HepG2 (cell line): ENCODE data around the gene CHMP1A. TPM values are rescaled to one million over a fixed set of nuclear protein-coding genes. Genes with fewer than 3 reads are reported as not detected.

ENCODE experiments used
- CBX5 ChIP-seq: sonication (generic); formaldehyde crosslinking; IDR thresholded peaks from 2 replicates; pipeline ENCODE4 v1.4.0; 2020; ENCODE audit warnings: missing genetic modification reagents, borderline replicate concordance
- CENPX ChIP-seq: sonication (generic); formaldehyde crosslinking; IDR thresholded peaks from 2 replicates; pipeline ENCODE4 v1.9.0; 2021; ENCODE audit warnings: mild to moderate bottlenecking, missing genetic modification reagents, moderate library complexity
- GMEB1 ChIP-seq: sonication (generic); formaldehyde crosslinking; IDR thresholded peaks from 2 replicates; pipeline ENCODE4 v1.5.1; 2020; ENCODE audit warnings: missing genetic modification reagents, mild to moderate bottlenecking, borderline replicate concordance
- JUN ChIP-seq: sonication (generic); formaldehyde crosslinking; IDR thresholded peaks from 2 replicates; pipeline ENCODE4 v1.4.0; 2020; ENCODE audit warnings: mild to moderate bottlenecking, missing genetic modification reagents
- KLF12 ChIP-seq: sonication (generic); formaldehyde crosslinking; IDR thresholded peaks from 2 replicates; pipeline ENCODE4 v1.4.0; 2020; ENCODE audit warnings: missing genetic modification reagents, borderline replicate concordance
- NRL ChIP-seq: sonication (generic); formaldehyde crosslinking; IDR thresholded peaks from 2 replicates; pipeline ENCODE4 v1.5.0; 2020; ENCODE audit warnings: missing genetic modification reagents, mild to moderate bottlenecking, moderate library complexity, borderline replicate concordance
- SRY ChIP-seq: sonication (generic); formaldehyde crosslinking; IDR thresholded peaks from 2 replicates; pipeline ENCODE4 v1.8.0; 2022; ENCODE audit warnings: mild to moderate bottlenecking, missing genetic modification reagents
- THAP11 ChIP-seq: IDR thresholded peaks from 2 replicates; pipeline ENCODE4 v1.6.1; 2016; ENCODE audit warnings: missing biosample characterization, missing genetic modification reagents
- THAP9 ChIP-seq: sonication (generic); formaldehyde crosslinking; IDR thresholded peaks from 2 replicates; pipeline ENCODE4; 2020; ENCODE audit warnings: missing genetic modification reagents, mild to moderate bottlenecking, borderline replicate concordance
- TRIM24 ChIP-seq: sonication (generic); formaldehyde crosslinking; IDR thresholded peaks from 2 replicates; pipeline ENCODE4 v1.8.0; 2022; ENCODE audit warnings: mild to moderate bottlenecking, missing genetic modification reagents
- ZNF333 ChIP-seq: sonication (generic); formaldehyde crosslinking; IDR thresholded peaks from 2 replicates; pipeline ENCODE4 v1.4.0; 2020; ENCODE audit warnings: mild to moderate bottlenecking, missing genetic modification reagents, borderline replicate concordance
- ZNF644 ChIP-seq: IDR thresholded peaks from 2 replicates; pipeline ENCODE4 v1.6.1; 2016; ENCODE audit warnings: low read depth
- ZNF879 ChIP-seq: sonication (generic); formaldehyde crosslinking; IDR thresholded peaks from 2 replicates; pipeline ENCODE4 v1.8.1; 2023; ENCODE audit warnings: missing genetic modification reagents
- polyA plus RNA-seq, 8 experiments: library from polyadenylated mRNA; depleted of rRNA in 3 of 8; stranded (reverse) in 7 of 8; unstranded in 1 of 8; fragments of >200 nt; fragmentation: Illumina TruSeq in 4 of 8; extraction: Trizol in 4 of 8; gene quantifications; 2 replicates each; pipeline versions ENCODE4 v1.2.1 to v1.2.3, GENCODE V29; 2011 to 2016; ENCODE audit warnings: low read depth in 4 of 8, missing spikeins in 1 of 8, mixed read lengths in 1 of 8; ENCODE audit not compliant: insufficient read depth in 1 of 8
- total RNA-seq, 5 experiments: library from RNA; depleted of rRNA; stranded (reverse); fragments of >200 nt; fragmentation: Illumina TruSeq; extraction: Trizol; gene quantifications; 2 replicates each; pipeline ENCODE4 v1.2.3, GENCODE V29; 2016; ENCODE audit warnings: low read depth in 1 of 5
- TF ChIP-seq, protein P1 (sequence below): sonication (generic); formaldehyde crosslinking; IDR thresholded peaks from 2 replicates; pipeline ENCODE4 v1.8.0; 2022; ENCODE audit warnings: mild to moderate bottlenecking, missing genetic modification reagents
- TF ChIP-seq, protein P2 (sequence below): sonication (generic); formaldehyde crosslinking; IDR thresholded peaks from 2 replicates; pipeline ENCODE4 v1.8.0; 2022; ENCODE audit warnings: mild to moderate bottlenecking, missing genetic modification reagents, moderate library complexity
- TF ChIP-seq, protein P3 (sequence below): sonication (generic); formaldehyde crosslinking; IDR thresholded peaks from 2 replicates; pipeline ENCODE4 v1.5.0; 2020; ENCODE audit warnings: missing genetic modification reagents, mild to moderate bottlenecking, borderline replicate concordance
- TF ChIP-seq, protein P4 (sequence below): sonication (generic); formaldehyde crosslinking; IDR thresholded peaks from 2 replicates; pipeline ENCODE4 v1.4.0; 2020; ENCODE audit warnings: mild to moderate bottlenecking, missing genetic modification reagents

CHMP1A gene
- total and polyA plus RNA-seq, 2 of the 13 experiments (the other 11 are each of a cell fraction or from before 2014, with no cell fraction given), result 69.4 to 73.3 TPM

GRCh38 chr16:89623511-89624261 lies 33.8 kb downstream of the CHMP1A start (continued):
- TF ChIP-seq, protein P1, sequence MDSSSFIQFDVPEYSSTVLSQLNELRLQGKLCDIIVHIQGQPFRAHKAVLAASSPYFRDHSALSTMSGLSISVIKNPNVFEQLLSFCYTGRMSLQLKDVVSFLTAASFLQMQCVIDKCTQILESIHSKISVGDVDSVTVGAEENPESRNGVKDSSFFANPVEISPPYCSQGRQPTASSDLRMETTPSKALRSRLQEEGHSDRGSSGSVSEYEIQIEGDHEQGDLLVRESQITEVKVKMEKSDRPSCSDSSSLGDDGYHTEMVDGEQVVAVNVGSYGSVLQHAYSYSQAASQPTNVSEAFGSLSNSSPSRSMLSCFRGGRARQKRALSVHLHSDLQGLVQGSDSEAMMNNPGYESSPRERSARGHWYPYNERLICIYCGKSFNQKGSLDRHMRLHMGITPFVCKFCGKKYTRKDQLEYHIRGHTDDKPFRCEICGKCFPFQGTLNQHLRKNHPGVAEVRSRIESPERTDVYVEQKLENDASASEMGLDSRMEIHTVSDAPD (CRISPR knock-in tag), result peak; percentile 23; the same call in 1 of the 2 replicates
- TF ChIP-seq THAP9 (no peak; the same call in 1 of the 2 replicates), THAP11 (CRISPR knock-in tag) (no peak), CENPX (no peak), KLF12 (CRISPR knock-in tag) (no peak), GMEB1 (CRISPR knock-in tag) (0 out of 2 replicates have a peak, but pooled peaks have one; percentile 28), JUN (CRISPR knock-in tag) (no peak), ZNF879 (CRISPR knock-in tag) (no peak), CBX5 (CRISPR knock-in tag) (no peak), SRY (CRISPR knock-in tag) (no peak), TRIM24 (CRISPR knock-in tag) (no peak), ZNF644 (CRISPR knock-in tag) (no peak), NRL (CRISPR knock-in tag) (no peak; the same call in 1 of the 2 replicates), ZNF333 (CRISPR knock-in tag) (0 out of 2 replicates have a peak, but pooled peaks have one; percentile 41)
- TF ChIP-seq, protein P2, sequence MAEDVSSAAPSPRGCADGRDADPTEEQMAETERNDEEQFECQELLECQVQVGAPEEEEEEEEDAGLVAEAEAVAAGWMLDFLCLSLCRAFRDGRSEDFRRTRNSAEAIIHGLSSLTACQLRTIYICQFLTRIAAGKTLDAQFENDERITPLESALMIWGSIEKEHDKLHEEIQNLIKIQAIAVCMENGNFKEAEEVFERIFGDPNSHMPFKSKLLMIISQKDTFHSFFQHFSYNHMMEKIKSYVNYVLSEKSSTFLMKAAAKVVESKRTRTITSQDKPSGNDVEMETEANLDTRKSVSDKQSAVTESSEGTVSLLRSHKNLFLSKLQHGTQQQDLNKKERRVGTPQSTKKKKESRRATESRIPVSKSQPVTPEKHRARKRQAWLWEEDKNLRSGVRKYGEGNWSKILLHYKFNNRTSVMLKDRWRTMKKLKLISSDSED (CRISPR knock-in tag), result no peak
- TF ChIP-seq, protein P3, sequence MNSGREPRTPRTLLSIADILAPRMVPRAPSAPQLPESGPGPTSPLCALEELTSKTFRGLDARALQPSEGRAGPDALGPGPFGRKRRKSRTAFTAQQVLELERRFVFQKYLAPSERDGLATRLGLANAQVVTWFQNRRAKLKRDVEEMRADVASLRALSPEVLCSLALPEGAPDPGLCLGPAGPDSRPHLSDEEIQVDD (CRISPR knock-in tag), result no peak; the same call in 1 of the 2 replicates
- TF ChIP-seq, protein P4, sequence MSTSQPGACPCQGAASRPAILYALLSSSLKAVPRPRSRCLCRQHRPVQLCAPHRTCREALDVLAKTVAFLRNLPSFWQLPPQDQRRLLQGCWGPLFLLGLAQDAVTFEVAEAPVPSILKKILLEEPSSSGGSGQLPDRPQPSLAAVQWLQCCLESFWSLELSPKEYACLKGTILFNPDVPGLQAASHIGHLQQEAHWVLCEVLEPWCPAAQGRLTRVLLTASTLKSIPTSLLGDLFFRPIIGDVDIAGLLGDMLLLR (CRISPR knock-in tag), result 0 out of 2 replicates have a peak, but pooled peaks have one; percentile 27
